Head of caudate nucleus (tissue), 42 donors: ENCODE data around the gene CADPS2.
"Not testable (repeated sequence)": the region's sequence is repeated elsewhere in the genome, so short reads cannot be mapped to it uniquely, and the experiment has no call there.

Source experiments
- DNase-seq, 42 donors: peaks; one replicate each; pipeline versions ENCODE4 v3.0.0 to v3.0.0-alpha.2; 2020 to 2021; ENCODE audit warnings: mixed read lengths in 7 of 42
- intact Hi-C: fragments of 100-400 bp; cut with DNase I; formaldehyde crosslinking; loops from one replicate; pipeline ENCODE4 v1.15.0; 2022

Gene CADPS2

DNA sequence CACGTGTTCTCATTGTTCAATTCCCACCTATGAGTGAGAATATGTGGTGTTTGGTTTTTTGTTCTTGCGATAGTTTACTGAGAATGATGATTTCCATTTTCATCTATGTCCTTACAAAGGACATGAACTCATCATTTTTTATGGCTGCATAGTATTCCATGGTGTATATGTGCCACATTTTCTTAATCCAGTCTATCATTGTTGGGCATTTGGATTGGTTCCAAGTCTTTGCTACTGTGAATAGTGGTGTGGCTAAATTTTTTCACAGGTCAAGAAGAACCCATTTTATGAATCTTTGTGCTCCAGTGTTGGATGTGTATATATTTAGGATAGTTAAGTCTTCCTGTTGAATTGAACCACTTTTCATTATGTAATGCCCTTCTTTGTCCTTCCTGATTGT lies 250.8 kb downstream of the CADPS2 start:
- DNase-seq, intact Hi-C loops: not testable (repeated sequence)

DNA sequence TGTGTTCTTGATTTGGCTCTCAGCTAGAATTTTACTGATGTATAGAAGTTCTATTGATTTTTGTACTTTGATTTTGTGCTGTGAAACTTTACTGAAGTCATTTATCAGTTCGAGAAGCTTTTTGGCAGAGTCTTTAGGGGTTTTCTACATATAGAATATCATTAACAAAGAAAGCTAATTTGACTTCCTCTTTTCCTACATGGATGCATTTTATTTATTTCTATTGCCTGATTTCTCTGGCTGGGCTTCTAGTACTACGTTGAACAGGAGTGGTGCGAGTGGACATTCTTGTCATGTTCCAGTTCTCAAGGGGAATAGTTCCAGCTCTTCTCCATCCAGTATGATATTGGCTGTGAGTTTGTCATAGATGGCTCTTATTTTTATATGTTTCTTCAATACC lies 252.8 kb downstream of the CADPS2 start:
- no peak for DNase-seq
- intact Hi-C loops: no loop called here

DNA sequence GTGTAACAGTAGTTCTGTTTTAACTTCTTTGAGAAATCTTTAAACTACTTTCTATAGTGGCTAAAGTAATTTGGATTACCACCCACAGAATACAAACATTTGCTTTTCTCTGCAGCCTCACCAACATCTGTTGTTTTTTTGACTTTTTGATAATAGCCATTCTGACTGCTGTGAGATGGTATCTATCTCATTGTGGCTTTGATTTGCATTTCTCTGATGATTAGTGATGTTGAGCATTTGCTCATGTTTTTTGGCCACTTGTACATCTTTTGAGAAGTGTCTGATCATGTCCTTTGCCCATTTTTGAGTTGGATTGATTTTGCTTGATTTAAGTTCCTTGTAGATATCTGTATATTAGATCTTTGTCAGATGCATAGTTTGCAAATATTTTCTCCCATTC lies 254.0 kb downstream of the CADPS2 start:
- no peak for DNase-seq
- intact Hi-C loops: no loop called here

DNA sequence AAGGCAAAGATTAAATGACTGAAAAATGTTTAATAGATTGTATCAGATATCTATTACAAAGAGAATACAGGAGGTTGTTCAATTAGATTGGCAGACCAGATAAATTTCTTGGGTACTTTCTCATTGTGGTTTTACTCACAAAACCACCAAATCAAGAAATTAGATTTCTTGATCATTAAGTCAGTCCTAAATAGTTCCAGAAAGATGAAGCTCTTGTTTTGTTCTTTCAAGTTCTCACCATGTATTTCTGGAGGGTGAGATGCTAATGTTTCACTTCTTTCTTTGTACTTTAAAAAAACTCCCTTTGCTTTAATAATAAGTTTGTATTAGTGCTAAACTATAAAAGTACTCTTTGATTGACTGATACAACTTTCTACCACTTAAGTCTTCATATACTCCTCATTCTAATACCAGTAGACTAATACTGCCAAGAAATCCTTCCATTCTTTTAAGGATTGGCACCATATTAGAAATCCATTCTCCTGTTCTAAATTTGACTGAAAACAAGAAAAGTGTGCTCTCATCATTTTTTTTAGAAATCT lies 256.8 kb downstream of the CADPS2 start:
- intact Hi-C loops: no loop called here

DNA sequence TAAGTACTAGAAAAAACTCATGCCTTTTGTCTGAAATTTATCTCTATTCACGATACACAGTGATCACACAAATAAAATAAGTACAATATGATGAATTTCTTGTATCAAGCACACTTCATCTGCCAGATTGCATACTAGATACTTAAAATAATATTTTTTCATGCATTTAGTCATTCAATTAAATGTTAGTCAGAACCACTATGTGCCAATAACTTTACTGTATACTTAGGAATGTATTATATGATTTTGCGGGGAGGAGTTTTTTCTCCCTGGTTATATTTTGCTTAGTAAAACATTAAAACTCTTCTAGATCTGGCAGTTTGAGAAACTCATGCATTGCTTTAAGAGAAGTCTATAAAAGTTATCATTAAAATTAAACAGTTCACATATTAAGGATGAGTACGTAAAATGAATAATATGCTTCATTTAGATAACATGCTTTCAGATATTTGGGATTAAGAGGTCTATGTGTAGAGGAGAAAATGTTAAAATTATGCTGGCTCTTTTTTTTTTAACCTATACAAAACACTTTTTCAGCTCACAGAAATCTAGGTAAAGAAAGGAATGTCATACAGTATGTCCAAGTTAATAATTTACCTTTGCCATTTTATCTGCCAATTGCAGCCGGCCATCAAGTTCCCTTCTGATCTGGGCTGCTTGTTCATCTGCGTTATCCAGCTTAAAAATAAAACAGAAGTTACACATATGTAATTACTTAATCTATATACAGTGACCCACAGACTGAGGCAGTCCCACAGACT lies 257.4 kb downstream of the CADPS2 start:
- DNase-seq: no peak
- intact Hi-C loops: no loop called here

More for the DNA sequence above, 256.8 kb downstream of the CADPS2 start:
- no peak for DNase-seq

DNA sequence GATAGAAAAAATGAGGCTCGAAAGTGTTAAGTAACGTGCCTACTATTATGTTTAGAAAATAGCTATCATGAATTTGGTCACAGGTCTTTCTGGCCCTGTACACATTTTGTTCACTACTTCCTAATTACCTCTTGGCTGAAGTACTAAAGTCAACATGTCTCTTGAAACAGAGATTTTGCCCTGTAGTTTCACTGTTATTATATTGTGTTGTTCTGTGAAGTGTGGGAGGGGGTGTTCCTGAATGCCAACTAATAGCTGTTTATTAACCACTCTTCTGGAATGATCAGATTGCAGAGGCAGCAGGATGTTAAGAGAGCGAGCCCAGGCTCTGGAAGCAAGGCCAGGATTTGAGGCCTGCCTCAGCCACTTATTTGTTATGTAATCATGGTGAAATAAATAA lies 259.5 kb downstream of the CADPS2 start:
- DNase-seq: no peak
- intact Hi-C loops: no loop called here

DNA sequence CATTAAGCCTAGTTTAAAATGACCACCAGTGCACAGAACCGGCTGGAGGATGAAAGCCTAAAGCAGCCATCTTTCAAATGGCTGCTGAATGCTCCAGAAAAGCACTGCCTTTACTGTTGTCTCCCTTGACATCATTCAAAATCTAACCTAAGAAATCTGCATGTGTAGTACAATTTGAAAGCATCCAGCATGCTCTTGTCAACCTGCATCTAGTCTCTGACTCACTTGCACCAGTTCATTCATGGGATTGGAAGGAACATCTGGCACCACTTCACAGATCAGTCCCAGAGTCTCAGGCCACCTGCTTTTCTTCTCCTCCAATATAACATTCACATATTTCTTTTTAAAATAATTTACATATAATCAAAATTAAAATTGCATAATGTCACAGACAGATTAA lies 263.6 kb downstream of the CADPS2 start:
- no peak for DNase-seq

DNA sequence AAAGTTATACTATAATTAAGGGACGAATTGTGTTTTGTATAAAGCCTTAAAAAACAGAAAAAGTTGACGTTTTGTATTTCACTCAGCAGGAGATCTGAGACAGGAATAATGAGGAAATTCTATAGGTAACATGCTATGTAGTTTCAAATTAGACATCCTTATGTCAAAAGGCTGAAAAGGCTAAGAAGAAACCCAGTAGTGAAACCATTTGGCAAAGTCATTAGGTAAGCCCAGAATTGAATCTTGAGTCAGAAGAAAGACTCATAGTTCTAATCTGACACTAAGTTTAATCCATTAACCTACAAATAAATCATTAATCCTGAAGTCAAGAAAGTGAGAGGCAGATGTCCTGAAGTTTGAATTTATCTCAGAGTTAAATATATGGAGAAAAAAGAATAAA lies 266.6 kb downstream of the CADPS2 start:
- DNase-seq: no peak
- intact Hi-C loops: no loop called here

More for the DNA sequence above, 263.6 kb downstream of the CADPS2 start:
- intact Hi-C loops: no loop called here

DNA sequence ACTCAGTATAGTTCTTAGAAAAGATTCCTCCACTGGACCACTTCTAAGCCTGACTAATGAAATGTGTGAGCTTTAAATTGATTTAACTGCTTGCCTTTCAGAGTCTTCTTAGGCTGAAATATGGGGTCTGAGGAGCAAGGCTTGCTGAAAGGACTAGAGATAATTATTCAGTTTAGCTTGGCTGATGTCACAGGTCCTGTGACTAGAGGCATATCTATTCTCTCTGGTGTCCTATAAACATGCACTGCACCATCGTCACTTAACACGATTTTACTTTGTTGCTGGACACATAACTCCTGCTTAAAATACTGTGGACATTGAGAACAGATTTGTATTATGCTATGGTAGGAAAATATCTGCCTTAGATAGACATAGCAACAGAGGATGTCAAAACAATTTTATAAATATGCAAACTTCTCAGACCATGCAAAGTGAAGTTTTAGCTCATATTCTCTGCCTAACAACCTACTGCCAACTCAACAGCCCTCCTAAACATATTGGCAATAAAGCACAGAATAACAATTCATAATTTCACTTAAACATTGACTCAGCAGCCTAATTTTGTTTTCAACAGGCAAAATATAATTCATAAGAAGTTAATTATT lies 267.6 kb downstream of the CADPS2 start:
- intact Hi-C loops: no loop called here
- DNase-seq: no peak

DNA sequence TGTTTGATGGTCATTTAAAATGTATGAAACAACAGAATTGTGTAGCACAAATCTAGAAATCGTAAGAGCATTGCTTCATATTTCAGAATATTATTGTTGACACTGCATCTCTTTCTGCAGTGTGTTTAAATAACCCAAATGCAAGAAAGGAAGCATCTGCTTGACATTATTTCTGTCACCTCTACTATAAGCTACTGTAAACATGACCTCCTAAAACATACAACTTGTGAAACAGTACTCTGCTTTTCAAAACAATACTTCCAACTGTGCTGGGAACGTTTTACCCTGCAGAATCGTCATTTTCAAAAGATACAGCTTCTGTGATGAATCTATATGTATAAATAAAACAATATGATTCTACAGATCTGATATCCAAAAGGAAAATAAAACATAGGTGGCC lies 269.3 kb downstream of the CADPS2 start:
- intact Hi-C loops: no loop called here

DNA sequence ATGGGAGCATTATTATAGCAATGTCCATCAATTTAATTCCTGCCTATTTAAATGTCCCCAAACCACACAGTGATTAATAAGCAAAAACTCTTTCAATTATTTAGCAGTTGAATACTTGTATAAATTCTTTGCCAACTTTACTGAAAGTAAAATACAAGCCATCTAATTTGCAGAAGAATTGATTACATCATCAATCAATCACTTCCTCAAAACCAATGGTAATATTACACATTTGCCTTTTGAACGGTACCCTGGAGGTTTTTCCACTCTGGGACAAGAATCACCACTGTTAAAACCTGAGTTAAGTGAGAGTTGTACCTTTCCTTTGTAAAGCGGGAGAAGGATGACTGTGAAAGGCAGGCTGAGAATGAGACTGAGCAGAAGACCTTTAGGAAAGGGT lies 280.3 kb downstream of the CADPS2 start:
- intact Hi-C loops: no loop called here
- no peak for DNase-seq

More for the DNA sequence above, 269.3 kb downstream of the CADPS2 start:
- no peak for DNase-seq

DNA sequence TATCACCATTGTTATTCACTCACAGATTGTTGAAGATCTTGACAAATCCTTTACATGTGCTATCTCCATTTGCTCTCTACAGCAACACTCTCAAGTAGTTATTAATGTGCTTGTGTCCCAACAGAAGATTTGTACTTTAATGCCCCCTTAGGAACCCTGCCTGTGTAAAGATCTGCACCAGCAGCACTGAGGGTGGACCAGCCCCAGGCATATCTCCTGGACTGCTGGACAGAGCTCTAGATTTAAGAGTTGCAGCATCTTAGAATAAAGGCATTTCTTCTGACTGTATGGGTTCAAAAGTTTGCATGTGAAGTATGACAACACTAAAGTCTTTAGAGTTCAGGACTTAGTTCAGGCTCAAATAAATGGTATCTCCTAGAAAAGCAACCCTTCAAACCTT lies 282.0 kb downstream of the CADPS2 start:
- intact Hi-C loops: no loop called here
- no peak for DNase-seq

DNA sequence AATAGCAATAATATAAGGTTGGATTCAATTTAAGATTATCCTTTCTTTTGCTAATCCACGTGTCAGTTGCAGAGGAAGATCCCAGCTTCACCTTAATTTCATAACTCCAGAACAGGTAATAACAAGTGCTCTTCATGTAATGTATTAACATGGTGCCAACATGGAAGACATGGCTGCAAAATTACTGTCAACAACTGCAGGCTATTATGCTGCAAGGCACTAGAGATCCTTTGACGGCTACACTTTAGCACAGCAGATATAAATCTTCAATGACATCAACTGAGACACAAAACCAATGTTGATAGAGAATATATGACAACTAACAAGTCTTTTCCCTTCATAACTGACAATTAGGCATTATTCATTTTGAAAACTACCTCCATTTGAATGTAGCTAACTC lies 283.5 kb downstream of the CADPS2 start:
- no peak for DNase-seq
- intact Hi-C loops: no loop called here

DNA sequence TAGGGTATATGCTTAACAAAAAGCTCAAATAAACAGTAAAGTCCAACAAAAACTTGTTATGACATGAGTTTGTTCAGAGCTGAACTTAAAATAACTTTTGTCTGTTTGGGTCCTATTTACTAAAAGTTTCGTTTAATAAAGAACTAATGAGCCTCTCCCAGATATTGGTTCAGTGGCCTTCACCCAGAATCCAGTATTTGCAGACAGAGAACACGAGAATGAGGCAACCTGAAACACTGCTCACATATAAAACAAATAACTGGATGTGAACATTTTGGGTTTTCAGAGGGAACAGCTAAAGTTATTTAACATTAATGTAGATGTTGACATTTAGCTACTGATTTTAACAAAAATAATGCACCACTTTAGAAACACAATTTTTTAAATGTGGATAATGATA lies 285.6 kb downstream of the CADPS2 start:
- intact Hi-C loops: no loop called here
- DNase-seq: no peak

DNA sequence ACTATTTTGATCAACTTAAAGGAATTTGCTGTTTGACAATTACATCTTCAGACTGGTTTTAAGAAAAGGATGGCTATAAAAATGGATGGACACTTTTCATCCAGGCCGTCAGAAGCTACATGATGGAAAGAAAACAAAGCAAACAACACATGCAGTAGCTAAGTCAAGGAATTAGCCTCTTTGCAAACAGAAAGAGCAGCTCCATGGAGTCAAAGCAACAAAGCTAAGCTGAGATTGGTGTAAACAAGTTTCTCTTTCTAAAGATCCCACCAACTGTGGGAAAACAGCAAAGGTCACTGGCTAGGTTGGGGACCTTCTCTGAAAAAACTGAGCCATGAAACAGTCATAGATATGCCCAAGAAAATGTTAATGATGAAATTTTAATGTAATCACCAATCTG lies 286.2 kb downstream of the CADPS2 start:
- no peak for DNase-seq
- intact Hi-C loops: no loop called here

DNA sequence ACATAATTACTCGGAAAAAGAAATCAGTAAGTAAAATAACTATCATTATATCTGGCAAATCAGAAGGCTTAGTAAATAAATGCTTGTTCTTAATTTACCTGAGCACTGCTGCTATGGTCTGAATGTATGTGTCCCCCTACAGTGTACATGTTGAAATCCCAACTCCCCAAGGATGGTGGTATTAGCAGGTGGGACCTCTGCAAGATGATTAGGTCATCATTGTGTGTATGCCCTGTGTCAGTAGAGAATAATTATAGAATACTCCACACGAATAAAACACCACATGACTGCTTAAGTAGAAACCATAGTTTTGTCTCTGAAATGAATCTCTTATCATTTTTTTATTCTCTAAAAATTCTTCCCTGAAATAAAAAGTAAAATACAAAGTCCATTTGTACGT lies 289.0 kb downstream of the CADPS2 start:
- DNase-seq: no peak

DNA sequence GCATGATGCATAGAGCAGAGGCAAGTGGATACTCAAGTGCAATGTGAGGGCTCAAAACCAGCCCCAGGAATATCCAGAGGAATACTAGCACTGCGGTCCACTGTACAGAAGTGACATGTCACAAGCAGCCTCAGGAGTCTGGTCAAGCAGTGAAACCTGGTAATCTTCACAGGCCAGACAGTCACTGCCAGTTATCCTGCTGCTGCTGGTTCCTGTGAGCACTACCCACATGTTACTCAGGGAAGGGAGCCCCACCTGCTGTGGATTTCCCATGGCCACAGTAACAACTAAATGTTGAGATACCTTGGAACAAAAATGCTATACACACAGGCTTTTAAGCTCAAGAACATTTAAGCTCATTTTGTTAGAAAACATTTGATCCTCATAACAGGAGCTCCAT lies 290.4 kb downstream of the CADPS2 start:
- intact Hi-C loops: no loop called here
- DNase-seq: no peak

More for the DNA sequence above, 289.0 kb downstream of the CADPS2 start:
- intact Hi-C loops: no loop called here

DNA sequence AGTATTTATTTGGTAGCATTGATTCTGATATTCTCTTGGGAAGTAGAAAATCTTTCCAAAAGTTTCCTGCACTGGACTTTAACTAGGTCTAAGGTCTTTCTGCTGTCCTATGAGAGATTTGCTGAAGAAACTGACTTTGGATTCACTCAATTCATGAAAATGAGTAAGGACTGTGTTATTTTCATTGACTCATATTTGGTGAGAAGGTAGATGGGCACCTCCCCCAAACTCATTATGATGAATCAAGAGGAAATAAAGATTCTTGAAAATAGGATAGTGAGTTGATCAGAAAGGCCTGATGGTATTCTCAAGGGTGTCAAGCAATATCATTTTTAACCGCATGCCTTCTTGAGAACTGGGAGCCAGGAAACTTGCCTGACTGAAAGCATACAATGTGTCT lies 297.6 kb downstream of the CADPS2 start:
- intact Hi-C loops: no loop called here
- DNase-seq: no peak

DNA sequence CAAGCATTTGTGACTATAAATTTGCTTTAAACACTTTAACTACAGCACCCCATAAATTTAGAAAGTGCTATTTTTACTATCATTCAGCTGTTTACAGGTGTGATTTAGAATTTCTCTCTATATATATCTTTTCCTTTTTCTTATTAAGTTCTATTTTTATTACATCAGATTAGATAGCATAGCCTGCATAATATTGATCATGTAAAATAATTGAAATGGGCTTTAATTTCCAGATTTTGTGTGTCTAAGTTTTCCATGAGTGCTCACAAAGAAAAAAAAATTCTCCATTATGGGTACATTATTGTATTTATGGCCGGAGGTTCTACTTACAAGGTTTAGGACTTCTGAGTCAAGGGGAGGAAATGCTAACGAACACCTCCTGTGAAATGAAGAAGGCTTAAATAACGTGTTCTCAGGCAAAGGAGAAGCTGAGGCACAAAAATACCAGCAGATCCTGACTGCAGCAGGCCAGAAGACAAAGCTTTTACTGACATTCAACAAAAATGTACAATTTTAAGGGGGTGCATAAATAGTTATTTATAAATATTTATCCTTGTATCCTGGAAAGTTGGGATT lies 301.5 kb downstream of the CADPS2 start:
- intact Hi-C loops: no loop called here

DNA sequence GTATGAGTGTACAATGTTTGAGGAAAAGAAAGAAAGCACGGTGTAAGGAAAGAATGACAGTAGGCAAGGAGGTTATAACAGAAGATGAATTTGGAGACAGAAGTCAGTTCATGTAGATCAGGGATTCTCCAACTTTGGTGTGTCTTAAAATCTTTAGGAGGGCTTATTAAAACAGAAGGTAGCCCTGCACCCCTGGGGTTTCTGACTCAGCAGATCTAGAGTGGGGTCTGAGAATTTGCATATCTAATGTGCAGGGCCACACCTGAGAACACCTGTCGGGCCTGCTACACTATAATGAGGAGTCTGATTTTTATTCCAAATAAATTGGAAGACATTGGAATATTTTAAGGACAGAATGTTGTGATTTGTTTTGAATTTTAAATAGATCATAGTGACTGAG lies 307.9 kb downstream of the CADPS2 start:
- no peak for DNase-seq
- intact Hi-C loops: no loop called here

More for the DNA sequence above, 301.5 kb downstream of the CADPS2 start:
- no peak for DNase-seq
